ENCODE data around the gene TNNT3. TPM values are rescaled to one million over a fixed set of nuclear protein-coding genes. Genes with fewer than 3 reads are reported as not detected.

The TNNT3 gene
- total RNA-seq, 4 donors from 2014 or later, result 4.4 to 8.6 (median 6.1) TPM

DNA sequence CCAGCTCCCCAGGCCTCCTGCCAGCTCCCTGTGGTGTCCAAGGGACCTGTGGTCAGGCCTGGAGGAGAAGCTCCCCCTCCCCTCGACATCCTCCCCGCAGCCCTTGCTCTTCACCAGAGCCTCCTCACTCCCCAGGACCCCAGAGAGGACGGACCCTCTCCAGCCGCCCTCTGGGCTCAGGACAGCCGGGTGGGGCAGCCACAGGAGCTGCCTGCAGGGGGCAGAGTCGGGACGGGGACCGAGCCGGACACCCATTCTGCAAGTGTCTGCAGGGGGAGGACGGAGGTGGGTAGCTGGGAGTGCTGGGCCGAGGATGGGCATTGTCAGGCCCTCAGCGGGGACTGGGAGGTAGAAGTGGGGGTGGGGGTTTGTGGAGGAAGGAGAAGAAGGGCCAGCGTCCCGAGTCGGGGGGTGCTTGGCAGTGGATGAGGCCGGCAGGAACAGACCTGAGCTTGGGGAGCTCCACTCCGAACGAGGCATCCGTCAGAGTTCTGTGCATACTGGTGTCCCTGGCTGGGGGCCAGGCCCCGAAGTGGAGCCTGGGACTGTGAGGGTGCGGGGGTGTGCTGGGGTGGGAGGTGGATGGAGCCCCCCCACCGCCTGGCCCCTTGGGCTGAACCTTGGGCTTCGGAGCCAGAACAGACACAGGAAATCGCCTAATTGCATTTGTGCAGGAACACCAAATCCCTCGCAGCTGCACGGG is 43.0 kb upstream of the TNNT3 start:
- no peak overlapping the region for H3K4me3 ChIP-seq
- no peaks in the 10 kb centered on the region for H3K9me3 ChIP-seq
- WGBS, 2 donors, result 33 to 35% methylated on average over 19 to 21 of the region's 26 CpGs
- H3K27me3 ChIP-seq, result peaks cover 0 to 4% of the 10 kb centered on the region in 2 donors
- no peak for TF ChIP-seq EP300 (IDR thresholded peaks at IDR 0.05)
- TF ChIP-seq CTCF (IDR thresholded peaks at IDR 0.05), result peak; percentile 27 to 63 (median 45)
- TF ChIP-seq POLR2A (IDR thresholded peaks at IDR 0.05), result no peak
- no peaks in the 10 kb centered on the region for H3K36me3 ChIP-seq
- peak in 1 of 2 donors; percentile 25 for DNase-seq (ENCODE audit: low spot score in 2 of 2)
- peaks cover 0 to 73% (median 29%) of the 10 kb centered on the region in 4 donors for H3K4me1 ChIP-seq
- H3K27ac ChIP-seq, result peak overlapping the region in 3 of 4 donors; percentile 50 to 77 (median 67)

DNA sequence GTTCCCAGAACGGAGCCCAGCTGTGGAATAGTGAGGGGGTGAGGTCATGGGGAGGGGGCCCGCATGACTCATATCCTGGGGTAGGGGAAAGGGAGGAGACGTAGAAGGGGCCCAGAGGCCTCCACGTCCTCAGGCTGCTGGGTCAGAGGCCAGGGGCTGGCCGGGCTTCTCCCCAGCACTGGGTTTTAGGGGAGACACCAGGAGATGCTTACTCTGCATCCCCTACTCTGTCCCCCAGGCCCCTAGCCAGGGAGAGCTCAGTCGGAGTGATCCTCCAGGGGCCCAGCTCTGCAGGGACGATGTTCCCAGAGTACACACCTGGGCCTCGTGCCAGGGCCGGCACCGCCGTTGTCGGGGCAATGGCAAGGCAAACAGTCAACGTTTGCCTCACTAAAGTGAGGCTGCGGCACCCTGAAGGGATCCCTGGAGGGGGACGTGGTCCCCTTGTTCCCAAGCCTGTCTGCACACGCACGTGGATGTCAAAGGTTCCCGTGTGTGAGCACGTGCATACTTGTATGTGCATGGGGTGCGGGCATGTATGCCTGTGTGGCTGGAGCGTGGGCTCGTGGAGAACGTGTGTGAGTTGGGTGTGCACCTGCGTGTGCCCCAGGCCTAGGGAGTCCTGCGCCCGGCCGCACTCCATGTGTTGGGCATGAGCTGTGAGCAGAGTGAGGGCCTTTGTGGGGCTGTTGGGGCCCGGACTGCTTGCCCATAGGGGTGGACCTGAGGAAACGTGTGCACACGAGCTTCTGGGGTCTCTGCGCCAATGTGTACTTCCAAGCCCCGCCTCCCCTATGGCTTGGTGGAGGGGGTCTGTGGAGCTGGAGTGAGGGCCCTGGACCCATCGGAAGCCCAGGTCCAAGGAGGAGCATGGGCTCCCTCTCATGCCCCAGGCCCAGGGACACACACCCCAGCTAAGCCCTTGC is 42.0 kb upstream of the TNNT3 start:
- Histone ChIP-seq H3K27me3 (peaks cover 0 to 4% of the 10 kb centered on the region in 2 donors), H3K9me3 (no peaks in the 10 kb centered on the region), H3K27ac (peak overlapping the region in 3 of 4 donors; percentile 56 to 88 (median 60)), H3K36me3 (no peaks in the 10 kb centered on the region), H3K4me3 (no peak overlapping the region), H3K4me1 (peaks cover 0 to 80% (median 38%) of the 10 kb centered on the region in 4 donors)
- TF ChIP-seq EP300 (IDR thresholded peaks at IDR 0.05), result no peak
- TF ChIP-seq CTCF (IDR thresholded peaks at IDR 0.05), result no peak
- TF ChIP-seq POLR2A (IDR thresholded peaks at IDR 0.05), result no peak
- WGBS, 2 donors, result 43 to 56% methylated on average over 14 to 32 of the region's 33 CpGs
- peak in 1 of 2 donors; percentile 19 for DNase-seq (ENCODE audit: low spot score in 2 of 2)

DNA sequence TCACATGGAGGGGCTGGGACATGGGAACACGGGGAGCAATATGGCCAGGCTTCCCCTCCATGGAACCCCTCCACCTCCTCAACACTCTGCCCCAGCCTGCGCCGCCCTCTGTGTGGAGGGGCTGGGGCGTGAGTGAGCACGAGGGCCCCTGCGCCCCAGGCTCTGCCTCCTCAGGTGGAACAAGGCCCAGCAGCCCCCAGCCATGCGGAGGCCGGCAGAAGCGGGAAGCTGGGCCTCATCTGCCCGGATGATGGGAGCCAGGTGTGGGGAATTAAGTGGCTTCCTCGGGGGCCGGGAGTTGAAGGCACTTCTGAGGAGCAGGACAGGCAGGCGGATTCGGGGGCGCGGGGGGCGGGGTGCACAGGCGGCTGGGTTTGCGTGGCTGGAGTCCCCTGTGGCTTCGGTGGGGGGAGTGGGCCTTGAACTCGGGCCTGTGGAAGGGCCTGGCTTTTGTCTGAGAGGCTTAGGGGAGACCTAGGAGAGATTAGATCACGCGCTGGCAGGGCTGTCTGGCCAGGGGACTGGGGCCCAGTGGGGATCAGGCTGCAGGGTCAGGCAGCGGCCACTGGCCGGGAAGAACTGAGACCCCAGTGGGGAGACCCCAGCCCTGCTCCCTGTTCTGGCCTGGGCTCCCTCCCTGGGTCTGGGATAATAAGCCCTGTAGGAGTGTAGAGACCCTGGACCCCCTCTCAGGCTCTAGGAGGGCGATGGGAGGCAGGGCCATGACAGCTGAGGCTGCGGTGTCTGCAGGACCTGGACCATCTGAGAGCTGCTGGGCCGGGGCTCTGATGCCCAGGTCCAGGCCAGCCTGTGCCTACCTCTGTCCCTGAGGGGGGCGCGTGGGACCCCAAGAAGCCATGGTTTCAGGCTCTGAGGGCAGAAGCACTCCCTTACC is 41.1 kb upstream of the TNNT3 start:
- no peak for TF ChIP-seq POLR2A (IDR thresholded peaks at IDR 0.05)
- no peak for TF ChIP-seq CTCF (IDR thresholded peaks at IDR 0.05)
- no peak for TF ChIP-seq EP300 (IDR thresholded peaks at IDR 0.05)
- H3K27me3 ChIP-seq, result peaks cover 0 to 4% of the 10 kb centered on the region in 2 donors
- peak in 1 of 2 donors; percentile 10 for DNase-seq (ENCODE audit: low spot score in 2 of 2)

DNA sequence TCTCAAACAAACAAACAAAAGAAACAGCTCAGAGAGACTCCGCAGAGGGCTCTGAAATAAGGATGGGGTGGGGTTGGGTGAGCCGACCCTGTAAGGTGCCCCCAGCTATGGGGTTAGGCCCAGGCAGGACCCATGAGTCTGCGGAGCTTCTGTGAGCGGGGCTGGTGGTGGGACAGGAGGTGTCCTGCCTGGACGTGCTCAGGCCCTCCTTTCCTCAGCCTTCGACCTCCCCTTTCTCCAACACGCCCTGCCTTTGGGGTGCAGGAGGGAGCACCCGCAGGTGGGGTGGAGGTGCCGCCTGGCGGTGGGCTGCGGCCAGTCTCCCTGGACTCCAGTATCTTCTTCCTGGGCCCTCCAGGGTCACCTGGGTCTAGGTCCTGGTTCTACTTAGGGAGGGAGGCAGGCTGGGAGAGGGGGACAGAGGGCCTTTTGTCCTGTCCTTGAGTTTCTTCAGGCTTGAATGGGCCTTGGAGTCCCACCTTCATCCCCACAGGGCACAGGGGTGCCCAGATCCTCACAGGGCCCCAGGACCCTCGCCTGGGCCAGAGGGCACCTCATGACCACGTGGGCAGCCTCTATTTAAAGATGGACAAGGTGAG is 40.1 kb upstream of the TNNT3 start:
- Histone ChIP-seq H3K9me3 (no peaks in the 10 kb centered on the region), H3K4me1 (peaks cover 0 to 74% (median 38%) of the 10 kb centered on the region in 4 donors), H3K27ac (peak overlapping the region in 3 of 4 donors; percentile 77 to 91 (median 88)), H3K36me3 (peaks cover 0 to 15% (median 0%) of the 10 kb centered on the region in 3 donors), H3K4me3 (no peak overlapping the region), H3K27me3 (peaks cover 0 to 4% of the 10 kb centered on the region in 2 donors)
- TF ChIP-seq POLR2A (IDR thresholded peaks at IDR 0.05), result no peak
- TF ChIP-seq CTCF (IDR thresholded peaks at IDR 0.05), result no peak
- TF ChIP-seq EP300 (IDR thresholded peaks at IDR 0.05), result no peak
- WGBS, 2 donors, result 78 to 92% methylated on average over 12 of the region's 13 CpGs
- peak in 1 of 2 donors; percentile 8 for DNase-seq (ENCODE audit: low spot score in 2 of 2)

More for the DNA sequence above, 41.1 kb upstream of the TNNT3 start:
- H3K9me3 ChIP-seq, result no peaks in the 10 kb centered on the region
- WGBS, 2 donors, result 82 to 86% methylated on average over 26 to 28 of the region's 30 CpGs
- no peak overlapping the region for H3K4me3 ChIP-seq
- peak overlapping the region in 3 of 4 donors; percentile 56 to 88 (median 60) for H3K27ac ChIP-seq
- peaks cover 0 to 5% (median 0%) of the 10 kb centered on the region in 3 donors for H3K36me3 ChIP-seq
- H3K4me1 ChIP-seq, result peaks cover 0 to 76% (median 38%) of the 10 kb centered on the region in 4 donors
